ACHN (cell line): ENCODE data around the gene SH2D4B.

Experiments used
- DNase-seq: peaks from one replicate; pipeline ENCODE4 v3.0.0-alpha.2; 2015
- in situ Hi-C: cut with HindIII; loops from 2 replicates; pipeline ENCODE4 v1.10.0; 2017; ENCODE audit warnings: low sequenced_read_pairs, low pct_ligation_motif_present, low pct_unique_long_range_greater_than_20kb

Gene SH2D4B

GRCh38 chr10:80537736-80538480, at the start of gene SH2D4B:
SH2D4B (plus strand) TSS chr10:80537902; CDS start chr10:80538332, 430 bp downstream.
- in situ Hi-C loops = no loop called here

GRCh38 chr10:80488539-80489066, 49.1 kb upstream of the SH2D4B start:
- in situ Hi-C loops = no loop called here
- peak; percentile 24 for DNase-seq

More at GRCh38 chr10:80537736-80538480, at the start of gene SH2D4B:
- DNase-seq = no peak

GRCh38 chr10:80489371-80490112, 48.2 kb upstream of the SH2D4B start:
- DNase-seq = no peak
- in situ Hi-C loops = no loop called here

GRCh38 chr10:80491251-80492102, 46.2 kb upstream of the SH2D4B start:
- peak; percentile 37 for DNase-seq
- in situ Hi-C loops = no loop called here

- DNase-seq = no peak
- in situ Hi-C loops = no loop called here
Observed at GRCh38 chr10:80492848-80493521, 44.7 kb upstream of the SH2D4B start.

- no peak for DNase-seq
- in situ Hi-C loops = no loop called here
Observed at GRCh38 chr10:80493522-80494051, 44.1 kb upstream of the SH2D4B start.

GRCh38 chr10:80496555-80497172, 41.0 kb upstream of the SH2D4B start:
- in situ Hi-C loops = no loop called here
- no peak for DNase-seq

GRCh38 chr10:80497187-80498077, 40.3 kb upstream of the SH2D4B start:
- in situ Hi-C loops = no loop called here
- no peak for DNase-seq

GRCh38 chr10:80498078-80498832, 39.4 kb upstream of the SH2D4B start:
- no peak for DNase-seq
- in situ Hi-C loops = no loop called here

GRCh38 chr10:80498833-80499741, 38.6 kb upstream of the SH2D4B start:
- in situ Hi-C loops = no loop called here
- DNase-seq = peak; percentile 94

GRCh38 chr10:80500572-80501380, 36.9 kb upstream of the SH2D4B start:
- DNase-seq = no peak
- in situ Hi-C loops = no loop called here

- in situ Hi-C loops = no loop called here
- DNase-seq = peak; percentile 53
Observed at GRCh38 chr10:80501381-80501912, 36.3 kb upstream of the SH2D4B start.

- in situ Hi-C loops = no loop called here
- DNase-seq = peak; percentile 33
Observed at GRCh38 chr10:80501913-80502521, 35.7 kb upstream of the SH2D4B start.
